GM19397 (cell line): ENCODE measurements around the gene OOSP1.
"Not testable (repeated sequence)": the region's sequence is repeated elsewhere in the genome, so short reads cannot be mapped to it uniquely, and the experiment has no call there.

Experiments used
- ATAC-seq: cut with Tn5 transposase; IDR thresholded peaks from one replicate; pipeline ENCODE4 v1.9.1; 2021; ENCODE audit warnings: mild to moderate bottlenecking, moderate library complexity; ENCODE audit not compliant: unreplicated experiment

The OOSP1 gene

GRCh38 chr11:59960502-59961381 lies 22.5 kb downstream of the OOSP1 start:
- no peak for ATAC-seq

DNA sequence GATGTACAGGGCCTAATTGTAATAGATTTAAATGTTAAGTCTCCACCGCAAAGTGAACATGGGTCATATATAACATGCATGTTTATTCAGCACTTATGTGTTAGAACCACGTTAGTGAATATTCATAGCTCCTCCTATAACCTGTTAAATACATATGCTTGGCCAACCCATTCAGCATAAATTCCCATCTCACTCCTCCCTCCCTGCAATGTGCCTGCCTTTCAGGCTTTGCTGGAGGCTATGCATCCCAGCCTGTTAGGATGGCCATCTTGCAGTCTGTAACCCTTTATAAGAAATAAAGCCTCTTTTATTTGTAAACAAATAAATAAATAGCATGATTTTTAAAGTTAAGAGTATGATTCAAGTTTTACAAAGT lies 23.9 kb downstream of the OOSP1 start:
- no peak for ATAC-seq

- no peak for ATAC-seq
Measured at GRCh38 chr11:59963733-59964132, 25.5 kb downstream of the OOSP1 start, which contains the start of gene OOSP4A. Gene OOSP4A, plus strand, starts transcription at chr11:59964033. Its CDS starts 0 bp downstream, at chr11:59964033.

- ATAC-seq: no peak
Measured at GRCh38 chr11:59965424-59965823, 27.2 kb downstream of the OOSP1 start.

DNA sequence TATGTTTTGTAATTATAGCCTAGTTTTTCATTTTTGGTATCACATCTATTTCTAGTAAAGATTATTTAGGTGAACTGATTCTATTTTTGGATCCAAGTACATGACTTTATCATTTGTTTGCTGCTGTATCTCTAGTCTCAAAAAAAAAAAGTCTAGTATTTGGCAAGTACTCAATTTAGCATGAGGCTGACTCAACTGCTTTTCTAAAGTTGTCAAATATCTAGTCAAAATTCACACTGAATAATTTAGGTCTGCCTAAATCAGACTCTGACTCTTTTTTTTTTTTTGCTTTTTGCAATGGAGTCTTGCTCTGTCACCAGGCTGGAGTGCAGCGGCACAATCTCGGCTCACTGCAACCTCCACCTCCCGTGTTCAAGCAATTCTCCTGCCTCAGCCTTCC lies 28.0 kb downstream of the OOSP1 start:
- ATAC-seq: no peak

DNA sequence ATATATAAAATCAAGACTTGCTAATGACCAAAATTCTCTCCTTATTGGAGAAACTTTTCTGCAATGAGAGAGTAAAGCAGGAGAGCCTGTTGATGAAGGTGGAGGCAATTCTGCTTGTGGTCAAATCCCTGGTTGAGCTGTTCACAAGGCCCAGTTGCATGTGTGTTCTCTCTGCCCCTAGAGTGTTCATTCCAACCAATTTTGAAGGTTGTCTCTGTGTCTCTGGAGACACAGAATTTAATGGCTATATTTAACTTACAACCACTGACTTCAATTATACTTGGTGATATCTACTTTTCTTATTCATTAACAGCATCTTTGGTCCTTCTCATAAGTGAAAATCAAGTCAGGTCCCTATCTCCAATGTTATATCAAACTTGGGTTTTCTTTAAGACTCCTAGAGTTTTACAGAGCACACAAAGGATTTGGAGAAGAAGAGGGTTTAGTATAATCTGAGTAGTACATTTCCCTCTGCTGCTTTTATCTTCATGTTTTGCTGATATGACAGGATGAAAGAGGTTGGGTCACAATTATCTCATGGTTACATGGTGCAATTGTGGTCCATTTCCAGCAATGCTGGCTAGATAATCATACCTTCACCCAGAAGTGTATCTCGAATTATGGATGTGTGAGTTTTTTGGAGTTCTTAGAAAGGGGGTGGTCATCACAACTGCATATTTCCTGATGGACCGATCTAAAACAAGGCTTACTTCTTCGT lies 29.6 kb downstream of the OOSP1 start:
- ATAC-seq: no peak

DNA sequence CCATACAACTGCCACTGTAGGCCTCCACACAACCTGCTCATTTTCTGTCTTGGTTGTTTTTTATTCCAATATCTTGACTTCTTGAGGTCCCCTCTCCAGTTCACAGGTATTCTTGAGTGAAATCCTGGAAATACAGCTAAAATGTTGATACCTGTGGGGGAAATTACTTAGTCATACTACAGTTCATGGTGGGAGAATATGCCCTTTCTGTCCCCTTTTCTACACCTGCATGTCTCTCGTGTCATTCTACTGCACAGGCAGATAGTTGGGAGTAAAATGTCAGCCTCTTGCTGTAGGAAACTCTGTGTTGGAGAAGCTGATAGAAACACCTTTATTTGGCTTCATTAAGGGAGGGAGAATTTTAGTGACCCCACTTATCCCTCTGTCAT lies 30.2 kb downstream of the OOSP1 start:
- ATAC-seq: no peak

DNA sequence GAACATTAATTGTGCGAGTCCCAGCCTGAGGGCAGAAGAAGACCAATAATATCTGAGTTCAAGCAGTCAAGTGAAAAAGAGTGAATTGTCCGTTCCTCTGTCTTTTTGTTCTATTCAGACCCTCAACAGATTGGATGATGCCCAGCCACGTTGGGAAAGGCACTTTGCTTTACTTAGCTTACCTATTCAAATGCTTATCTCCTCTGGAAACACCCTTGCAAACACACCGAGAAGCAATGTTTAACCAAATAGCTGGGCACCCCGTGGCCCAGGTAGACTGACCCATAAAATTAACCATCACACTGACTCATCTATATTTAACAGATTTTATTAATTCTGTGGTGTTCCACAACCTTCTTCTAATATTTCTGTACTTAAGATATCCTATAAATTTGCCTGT lies 34.9 kb downstream of the OOSP1 start:
- ATAC-seq: no peak

DNA sequence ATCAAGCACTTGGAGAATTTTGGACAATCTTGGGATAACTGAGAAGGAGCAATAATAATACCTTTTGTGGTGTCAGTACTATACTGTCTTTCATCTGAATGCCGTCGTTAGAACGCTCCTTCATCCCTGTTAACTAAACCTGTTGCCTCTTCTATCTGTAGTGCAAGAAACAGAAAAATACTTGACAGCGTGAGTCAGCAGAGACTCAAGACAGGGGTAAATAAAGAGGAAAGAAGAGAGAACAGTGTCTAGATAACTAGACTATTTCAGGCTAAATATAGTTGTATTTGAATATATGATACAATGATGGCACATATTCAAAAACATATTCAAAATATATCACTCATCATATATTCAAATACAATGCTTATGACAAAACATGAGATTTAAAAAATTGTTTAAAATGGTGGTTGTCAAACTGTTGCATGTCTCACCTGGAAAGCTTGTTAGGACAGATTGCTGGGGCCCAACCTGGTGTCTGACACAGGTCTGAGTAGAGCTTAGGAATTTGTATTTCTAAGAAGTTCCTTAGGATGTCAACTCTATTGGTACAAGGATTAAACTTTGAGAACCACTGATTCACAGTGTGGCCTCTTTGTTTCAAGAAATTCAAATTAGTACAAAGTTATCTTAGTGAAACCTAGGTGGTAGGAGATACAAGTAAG lies 43.0 kb downstream of the OOSP1 start:
- ATAC-seq: no peak

GRCh38 chr11:59982037-59982436 lies 43.8 kb downstream of the OOSP1 start:
- not testable (repeated sequence) for ATAC-seq

- ATAC-seq: no peak
Measured at GRCh38 chr11:59983212-59983611, 45.0 kb downstream of the OOSP1 start.

GRCh38 chr11:59984368-59984767 lies 46.1 kb downstream of the OOSP1 start:
- ATAC-seq: no peak

DNA sequence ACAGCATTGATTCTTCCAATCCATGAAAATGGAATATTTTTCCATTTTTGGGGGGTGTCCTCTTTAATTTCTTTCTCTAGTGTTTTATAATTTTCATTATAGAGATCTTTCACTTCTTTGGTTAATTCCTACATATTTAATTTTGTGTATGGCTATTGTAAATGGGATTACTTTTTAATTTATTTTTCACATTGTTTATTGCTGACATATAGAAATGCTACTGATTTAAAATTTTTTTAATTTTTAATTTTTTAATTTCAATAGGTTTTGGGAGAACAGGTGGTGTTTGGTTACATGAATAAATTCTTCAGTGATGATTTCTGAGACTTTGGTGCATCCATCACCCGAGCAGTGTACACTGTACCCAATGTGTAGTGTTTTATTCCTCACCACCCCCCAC lies 52.2 kb downstream of the OOSP1 start:
- ATAC-seq: no peak

DNA sequence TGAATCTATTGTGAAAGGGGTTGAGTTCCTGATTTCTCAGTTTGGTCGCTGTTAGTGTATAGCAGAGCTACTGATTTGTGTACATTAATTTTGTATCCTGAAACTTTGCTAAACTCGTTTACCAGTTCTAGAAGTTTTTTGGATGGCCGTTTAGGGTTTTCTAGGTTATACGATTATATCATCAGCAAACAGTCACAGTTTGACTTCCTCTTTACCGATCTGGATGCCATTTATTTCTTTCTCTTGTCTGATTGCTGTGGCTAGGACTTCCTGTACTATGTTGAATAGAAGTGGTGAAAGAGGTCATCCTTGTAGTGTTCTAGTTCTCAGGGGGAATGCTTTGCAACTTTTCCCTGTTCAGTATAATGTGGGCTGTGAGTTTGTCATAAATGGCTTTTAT lies 54.2 kb downstream of the OOSP1 start:
- no peak for ATAC-seq

DNA sequence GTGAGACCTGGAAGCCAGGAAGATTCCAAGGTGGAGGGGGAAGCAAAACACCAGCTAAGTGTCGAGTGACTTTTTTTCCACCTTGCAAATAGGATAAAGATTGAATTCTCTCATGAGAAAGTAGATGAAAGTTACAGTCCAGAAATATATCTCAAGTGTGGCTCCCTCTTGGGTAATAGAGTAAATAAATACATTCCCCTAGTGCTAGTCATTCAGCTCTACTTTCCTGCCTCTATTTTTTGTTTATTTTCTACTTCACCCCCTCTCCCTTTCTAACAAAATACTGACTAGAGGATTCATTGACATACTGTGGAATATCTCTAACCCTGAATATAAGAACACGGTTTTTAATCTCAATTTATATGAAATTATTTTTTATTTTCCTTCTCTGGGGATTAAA lies 59.6 kb downstream of the OOSP1 start:
- no peak for ATAC-seq

- no peak for ATAC-seq
Measured at GRCh38 chr11:59999691-60000090, 61.5 kb downstream of the OOSP1 start.

GRCh38 chr11:60003729-60004128 lies 65.5 kb downstream of the OOSP1 start:
- no peak for ATAC-seq

DNA sequence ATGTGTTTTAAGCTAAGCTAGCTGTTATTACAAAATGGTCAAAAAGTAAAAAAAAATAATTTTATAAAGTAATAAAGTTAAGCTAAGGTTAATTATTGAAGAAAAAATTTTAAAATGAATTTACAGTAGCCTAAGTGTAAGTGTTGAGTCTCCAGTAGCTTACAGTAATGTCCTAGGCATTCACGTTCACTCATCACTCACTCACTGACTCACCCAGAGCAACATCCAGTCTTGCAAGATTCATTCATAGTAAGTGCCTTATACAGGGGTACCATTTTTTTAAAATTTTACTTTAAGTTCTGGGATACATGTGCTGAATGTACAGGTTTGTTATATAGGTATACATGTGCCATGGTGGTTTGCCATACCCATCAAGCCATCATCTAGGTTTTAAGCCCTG lies 67.1 kb downstream of the OOSP1 start:
- no peak for ATAC-seq
